Endodermal cell (in vitro differentiated cells): ENCODE data around the gene SLC9C2. TPM values are rescaled to one million over a fixed set of nuclear protein-coding genes. Genes with fewer than 3 reads are reported as not detected.

Experiments
- DNase-seq: peaks from one replicate; pipeline ENCODE4 v3.0.0-alpha.2; 2017
- H3K27ac ChIP-seq: 2 replicates; pipeline ENCODE4 v1.5.1; 2013; ENCODE audit warnings: mild to moderate bottlenecking, low read depth, low read length, moderate library complexity
- H3K27me3 ChIP-seq: 2 replicates; pipeline ENCODE4 v1.6.1; 2013; ENCODE audit warnings: mild to moderate bottlenecking, low read length, moderate library complexity; ENCODE audit not compliant: insufficient read depth, control insufficient read depth, poor library complexity, severe bottlenecking
- H3K36me3 ChIP-seq: 2 replicates; pipeline ENCODE4 v1.7.0; 2013; ENCODE audit warnings: mild to moderate bottlenecking, low read length, moderate library complexity; ENCODE audit not compliant: control insufficient read depth, insufficient read depth
- H3K4me1 ChIP-seq: one replicate; pipeline ENCODE4 v1.7.0; 2013; ENCODE audit warnings: low read length; ENCODE audit not compliant: control insufficient read depth, insufficient read depth
- H3K4me3 ChIP-seq: 2 replicates; pipeline ENCODE4 v1.5.1; 2013; ENCODE audit warnings: mild to moderate bottlenecking, low read length, moderate library complexity
- H3K9ac ChIP-seq: 2 replicates; pipeline ENCODE4 v1.6.1; 2013; ENCODE audit warnings: mild to moderate bottlenecking, low read length, moderate library complexity; ENCODE audit not compliant: poor library complexity, severe bottlenecking; ENCODE audit errors: extremely low read depth
- H3K9me3 ChIP-seq: 2 replicates; pipeline ENCODE4 v1.6.1; 2013; ENCODE audit warnings: mild to moderate bottlenecking, low read length, moderate library complexity; ENCODE audit not compliant: control insufficient read depth
- H3K27ac Mint-ChIP-seq: 2 replicates; pipeline ENCODE4 v1.8.0; 2020; ENCODE audit warnings: mixed read lengths
- H3K27me3 Mint-ChIP-seq: 2 replicates; pipeline ENCODE4 v1.8.0; 2021; ENCODE audit warnings: mild to moderate bottlenecking, mixed read lengths; ENCODE audit not compliant: insufficient read depth
- H3K36me3 Mint-ChIP-seq: 2 replicates; pipeline ENCODE4 v1.8.0; 2020; ENCODE audit warnings: low read depth, mixed read lengths
- H3K4me1 Mint-ChIP-seq: 2 replicates; pipeline ENCODE4 v1.8.0; 2020; ENCODE audit warnings: mixed read lengths
- H3K4me3 Mint-ChIP-seq: 2 replicates; pipeline ENCODE4 v1.8.0; 2020; ENCODE audit warnings: mild to moderate bottlenecking, moderate library complexity, mixed read lengths
- H3K9me3 Mint-ChIP-seq: 2 replicates; pipeline ENCODE4 v1.8.0; 2020; ENCODE audit warnings: mild to moderate bottlenecking, mixed read lengths
- WGBS, 2 experiments: methylation state at CpG; one replicate each; pipeline versions ENCODE4 v1.1.5 to v1.1.7; 2013; ENCODE audit warnings: missing lambda C conversion rate in 2 of 2, mixed read lengths in 1 of 2; ENCODE audit not compliant: insufficient coverage in 1 of 2, insufficient read length in 1 of 2; 5-methylcytosine and 5-hydroxymethylcytosine counted together
- total RNA-seq, 2 donors: library from RNA; stranded (reverse); fragmentation: NEBNext Ultra II Directional in 1 of 2; extraction: Animal tissue kit (Norgen Biotek cat#: 25700) in 1 of 2; gene quantifications; 2 replicates in 1 of 2; 3 replicates in 1 of 2; pipeline ENCODE4 v1.2.1, GENCODE V29; 2021
- TF ChIP-seq, protein P1 (sequence below): fragments of 200-600 bp; sonication (generic); conservative IDR thresholded peaks from 2 replicates; pipeline ENCODE4 v1.5.0; 2021; ENCODE audit warnings: antibody characterized with exemption, mild to moderate bottlenecking

The SLC9C2 gene
- total RNA-seq, 2 donors from 2014 or later, result not detected

DNA sequence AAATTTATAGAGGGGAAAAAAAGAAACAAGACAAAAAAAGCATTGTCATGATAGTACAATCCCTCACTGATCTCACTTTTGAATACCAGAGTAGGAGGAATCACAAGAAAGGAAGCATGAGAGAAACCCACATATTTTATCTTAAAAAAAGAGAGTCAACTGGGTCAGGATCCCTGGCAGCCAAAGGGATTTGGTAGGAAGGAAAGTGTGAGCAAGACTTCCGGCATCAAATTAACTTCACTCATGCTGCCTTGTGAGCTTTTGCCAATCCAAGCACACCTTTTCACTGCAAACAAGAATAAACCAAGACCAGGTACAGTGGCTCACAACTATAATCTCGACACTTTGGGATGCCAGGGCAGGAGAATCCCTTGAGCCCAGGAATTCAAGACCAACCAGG, 53.1 kb downstream of the SLC9C2 start:
- Histone ChIP-seq H3K27me3 (no peaks in the 10 kb centered on the region), H3K4me1 (peaks cover 6% of the 10 kb centered on the region), H3K27ac (no peak overlapping the region), H3K4me3 (no peak overlapping the region), H3K36me3 (no peaks in the 10 kb centered on the region), H3K9ac (no peak overlapping the region), H3K9me3 (no peaks in the 10 kb centered on the region)
- Mint-ChIP-seq H3K9me3 (no peaks in the 10 kb centered on the region), H3K27me3 (no peaks in the 10 kb centered on the region), H3K4me3 (no peak overlapping the region), H3K4me1 (peaks cover 14% of the 10 kb centered on the region), H3K27ac (no peak overlapping the region), H3K36me3 (no peaks in the 10 kb centered on the region)
- DNase-seq, result no peak
- TF ChIP-seq, protein P1, sequence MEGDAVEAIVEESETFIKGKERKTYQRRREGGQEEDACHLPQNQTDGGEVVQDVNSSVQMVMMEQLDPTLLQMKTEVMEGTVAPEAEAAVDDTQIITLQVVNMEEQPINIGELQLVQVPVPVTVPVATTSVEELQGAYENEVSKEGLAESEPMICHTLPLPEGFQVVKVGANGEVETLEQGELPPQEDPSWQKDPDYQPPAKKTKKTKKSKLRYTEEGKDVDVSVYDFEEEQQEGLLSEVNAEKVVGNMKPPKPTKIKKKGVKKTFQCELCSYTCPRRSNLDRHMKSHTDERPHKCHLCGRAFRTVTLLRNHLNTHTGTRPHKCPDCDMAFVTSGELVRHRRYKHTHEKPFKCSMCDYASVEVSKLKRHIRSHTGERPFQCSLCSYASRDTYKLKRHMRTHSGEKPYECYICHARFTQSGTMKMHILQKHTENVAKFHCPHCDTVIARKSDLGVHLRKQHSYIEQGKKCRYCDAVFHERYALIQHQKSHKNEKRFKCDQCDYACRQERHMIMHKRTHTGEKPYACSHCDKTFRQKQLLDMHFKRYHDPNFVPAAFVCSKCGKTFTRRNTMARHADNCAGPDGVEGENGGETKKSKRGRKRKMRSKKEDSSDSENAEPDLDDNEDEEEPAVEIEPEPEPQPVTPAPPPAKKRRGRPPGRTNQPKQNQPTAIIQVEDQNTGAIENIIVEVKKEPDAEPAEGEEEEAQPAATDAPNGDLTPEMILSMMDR, result no peak
- WGBS, 2 experiments, result 89% methylated on average over 2 of the region's 2 CpGs; no CpG with 5 or more reads in 1 of the 2 experiments

DNA sequence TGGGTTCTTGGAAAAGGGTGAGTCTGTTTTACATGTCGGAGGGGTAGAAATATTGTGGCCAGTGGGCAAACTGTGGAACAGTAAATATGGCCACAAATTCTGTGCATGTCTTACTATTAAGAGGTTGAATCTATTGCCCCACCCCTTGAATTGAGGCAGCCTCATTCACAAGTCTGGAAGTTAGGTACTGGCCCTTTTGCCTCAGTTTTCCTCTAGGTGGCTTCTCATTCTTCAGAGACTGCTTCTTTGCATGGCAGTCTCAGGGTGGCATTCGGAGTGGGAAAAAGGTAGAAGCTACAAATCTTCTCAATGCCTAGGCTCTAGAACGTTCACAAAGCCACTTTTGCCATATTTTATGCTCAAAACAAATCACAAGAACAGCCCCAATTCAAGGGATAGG, 57.2 kb downstream of the SLC9C2 start:
- H3K36me3 Mint-ChIP-seq, result no peaks in the 10 kb centered on the region
- H3K4me3 Mint-ChIP-seq, result no peak overlapping the region
- no peaks in the 10 kb centered on the region for H3K27me3 Mint-ChIP-seq
- Histone ChIP-seq H3K9ac (no peak overlapping the region), H3K27ac (no peak overlapping the region), H3K4me1 (peaks cover 6% of the 10 kb centered on the region), H3K9me3 (no peaks in the 10 kb centered on the region), H3K36me3 (no peaks in the 10 kb centered on the region), H3K27me3 (no peaks in the 10 kb centered on the region), H3K4me3 (no peak overlapping the region)
- WGBS, 2 experiments, result 71 to 72% methylated on average over 3 of the region's 3 CpGs
- DNase-seq, result no peak
- H3K27ac Mint-ChIP-seq, result no peak overlapping the region
- TF ChIP-seq, protein P1, result peak; percentile 58
- peaks cover 14% of the 10 kb centered on the region for H3K4me1 Mint-ChIP-seq
- H3K9me3 Mint-ChIP-seq, result peaks cover 12% of the 10 kb centered on the region

DNA sequence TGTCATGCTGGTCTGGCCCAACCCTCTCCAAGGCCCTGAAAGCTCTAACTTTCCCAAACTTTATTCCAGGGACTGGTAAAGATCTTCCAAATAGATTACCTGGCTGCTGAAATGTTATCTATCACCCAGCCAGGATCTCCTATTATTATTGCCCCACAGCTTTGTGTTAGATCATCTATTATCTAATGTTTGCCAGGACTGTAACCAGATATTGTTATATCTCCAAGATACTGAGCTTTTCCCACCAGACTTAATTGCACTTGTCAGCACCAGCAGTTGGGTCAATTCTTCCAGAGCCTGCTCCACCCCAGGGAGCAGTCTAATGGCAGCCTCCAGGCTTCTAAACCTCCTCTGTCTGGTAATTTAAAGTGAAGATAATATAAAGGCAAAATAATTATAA, 66.6 kb downstream of the SLC9C2 start:
- no peaks in the 10 kb centered on the region for H3K27me3 Mint-ChIP-seq

More for the DNA sequence above, 66.6 kb downstream of the SLC9C2 start:
- TF ChIP-seq, protein P1, result no peak
- Histone ChIP-seq H3K4me3 (no peak overlapping the region), H3K36me3 (no peaks in the 10 kb centered on the region), H3K27me3 (no peaks in the 10 kb centered on the region), H3K27ac (no peak overlapping the region), H3K9ac (no peak overlapping the region), H3K4me1 (no peaks in the 10 kb centered on the region), H3K9me3 (no peaks in the 10 kb centered on the region)
- Mint-ChIP-seq H3K4me1 (peaks cover 2% of the 10 kb centered on the region), H3K4me3 (no peak overlapping the region), H3K36me3 (no peaks in the 10 kb centered on the region), H3K9me3 (no peaks in the 10 kb centered on the region), H3K27ac (no peak overlapping the region)
- DNase-seq, result no peak
